HUES64 (cell line): ENCODE data around the gene SPACDR.

Source experiments
- H3K27ac ChIP-seq: 2 replicates; pipeline ENCODE4 v1.7.0; 2013; ENCODE audit warnings: low read depth, low read length, inconsistent platforms
- H3K27me3 ChIP-seq: 2 replicates; pipeline ENCODE4 v1.6.1; 2013; ENCODE audit warnings: mild to moderate bottlenecking, low read length; ENCODE audit not compliant: insufficient read depth
- H3K36me3 ChIP-seq: 2 replicates; pipeline ENCODE4 v1.6.1; 2013; ENCODE audit warnings: mild to moderate bottlenecking, low read length; ENCODE audit not compliant: insufficient read depth
- H3K4me1 ChIP-seq: 2 replicates; pipeline ENCODE4 v1.6.1; 2013; ENCODE audit warnings: mild to moderate bottlenecking, low read length, moderate library complexity; ENCODE audit not compliant: insufficient read depth
- H3K4me3 ChIP-seq: 2 replicates; pipeline ENCODE4 v1.5.1; 2013; ENCODE audit warnings: mild to moderate bottlenecking, low read length, moderate library complexity
- H3K9ac ChIP-seq: 2 replicates; pipeline ENCODE4 v1.6.1; 2013; ENCODE audit warnings: mild to moderate bottlenecking, low read depth, low read length
- H3K9me3 ChIP-seq: 2 replicates; pipeline ENCODE4 v1.6.1; 2013; ENCODE audit warnings: low read depth, low read length; ENCODE audit not compliant: insufficient read depth
- WGBS: fragments of 150-250, 120-280 bp; methylation state at CpG from one replicate; pipeline ENCODE4 v1.1.7; 2013; ENCODE audit warnings: missing lambda C conversion rate; 5-methylcytosine and 5-hydroxymethylcytosine counted together

SPACDR gene

GRCh38 chr7:100483722-100484672 lies 19.9 kb upstream of the SPACDR start, which contains the start of gene NYAP1:
TSS of gene NYAP1 (plus strand) at chr7:100483927. CDS start at chr7:100485312, 1,385 bp downstream.
- no peak within 1 kb of the TSS for H3K27ac ChIP-seq
- H3K27me3 ChIP-seq = no peaks in the 10 kb centered on the region
- peak within 1 kb of the TSS; percentile 61 for H3K9ac ChIP-seq
- 24% methylated on average over 20 of the region's 45 CpGs for WGBS
- H3K4me1 ChIP-seq = peaks cover 12% of the 10 kb centered on the region; the same call in 1 of the 2 replicates
- H3K36me3 ChIP-seq = 0 out of 2 replicates have a peak, but pooled peaks cover 2% of the 10 kb centered on the region
- peak within 1 kb of the TSS; percentile 76 for H3K4me3 ChIP-seq
- H3K9me3 ChIP-seq = no peaks in the 10 kb centered on the region

- 0 out of 2 replicates have a peak, but pooled peaks cover 2% of the 10 kb centered on the region for H3K36me3 ChIP-seq
- H3K4me3 ChIP-seq = peak overlapping the region; percentile 76
- H3K9me3 ChIP-seq = no peaks in the 10 kb centered on the region
- H3K27me3 ChIP-seq = no peaks in the 10 kb centered on the region
- no peak overlapping the region for H3K27ac ChIP-seq
- H3K9ac ChIP-seq = peak overlapping the region; percentile 61
- 1% methylated on average over 79 of the region's 79 CpGs for WGBS
- H3K4me1 ChIP-seq = peaks cover 12% of the 10 kb centered on the region; the same call in 1 of the 2 replicates
Observed at GRCh38 chr7:100483090-100483721, 19.1 kb upstream of the SPACDR start.

- Histone ChIP-seq H3K9me3 (no peaks in the 10 kb centered on the region), H3K27me3 (no peaks in the 10 kb centered on the region), H3K27ac (no peak overlapping the region), H3K9ac (peak overlapping the region; percentile 58), H3K4me3 (peak overlapping the region; percentile 76), H3K4me1 (peaks cover 12% of the 10 kb centered on the region; the same call in 1 of the 2 replicates), H3K36me3 (no peaks in the 10 kb centered on the region)
- WGBS = 54% methylated on average over 14 of the region's 14 CpGs
Observed at GRCh38 chr7:100482728-100483089, 18.6 kb upstream of the SPACDR start.

GRCh38 chr7:100481466-100481865 lies 17.4 kb upstream of the SPACDR start:
- H3K36me3 ChIP-seq = no peaks in the 10 kb centered on the region
- WGBS = 86% methylated on average over 1 of the region's 1 CpG
- H3K27ac ChIP-seq = no peak overlapping the region
- peaks cover 12% of the 10 kb centered on the region; the same call in 1 of the 2 replicates for H3K4me1 ChIP-seq
- no peak overlapping the region for H3K9ac ChIP-seq
- no peak overlapping the region for H3K4me3 ChIP-seq
- no peaks in the 10 kb centered on the region for H3K9me3 ChIP-seq
- H3K27me3 ChIP-seq = no peaks in the 10 kb centered on the region

GRCh38 chr7:100478958-100479660 lies 15.0 kb upstream of the SPACDR start, which contains the start of gene TSC22D4:
TSS of gene TSC22D4 (minus strand) at chr7:100479214. CDS start at chr7:100478038, 1,176 bp downstream.
- under 1% methylated on average over 27 of the region's 27 CpGs for WGBS
- peak within 1 kb of the TSS; percentile 72; the same call in 1 of the 2 replicates for H3K27ac ChIP-seq

GRCh38 chr7:100477871-100478267 lies 13.8 kb upstream of the SPACDR start:
- 39% methylated on average over 16 of the region's 16 CpGs for WGBS
- Histone ChIP-seq H3K4me3 (peak overlapping the region; percentile 99), H3K36me3 (no peaks in the 10 kb centered on the region), H3K27me3 (no peaks in the 10 kb centered on the region), H3K9ac (no peak overlapping the region), H3K27ac (no peak overlapping the region), H3K4me1 (peaks cover 6% of the 10 kb centered on the region; the same call in 1 of the 2 replicates), H3K9me3 (no peaks in the 10 kb centered on the region)

More at GRCh38 chr7:100478958-100479660, 15.0 kb upstream of the SPACDR start, which contains the start of gene TSC22D4:
- H3K4me1 ChIP-seq = peaks cover 2% of the 10 kb centered on the region; the same call in 1 of the 2 replicates
- H3K4me3 ChIP-seq = peak within 1 kb of the TSS; percentile 99
- H3K36me3 ChIP-seq = no peaks in the 10 kb centered on the region
- no peaks in the 10 kb centered on the region for H3K9me3 ChIP-seq
- peak within 1 kb of the TSS; percentile 57 for H3K9ac ChIP-seq
- H3K27me3 ChIP-seq = no peaks in the 10 kb centered on the region

GRCh38 chr7:100476903-100477870 lies 13.1 kb upstream of the SPACDR start:
- H3K4me1 ChIP-seq = peaks cover 9% of the 10 kb centered on the region; the same call in 1 of the 2 replicates
- H3K27ac ChIP-seq = no peak overlapping the region
- no peak overlapping the region for H3K9ac ChIP-seq
- H3K27me3 ChIP-seq = no peaks in the 10 kb centered on the region
- H3K9me3 ChIP-seq = no peaks in the 10 kb centered on the region
- 72% methylated on average over 30 of the region's 30 CpGs for WGBS
- H3K4me3 ChIP-seq = no peak overlapping the region; the same call in 1 of the 2 replicates
- no peaks in the 10 kb centered on the region for H3K36me3 ChIP-seq

GRCh38 chr7:100476101-100476780 lies 12.2 kb upstream of the SPACDR start:
- Histone ChIP-seq H3K27ac (no peak overlapping the region), H3K4me3 (no peak overlapping the region), H3K4me1 (peaks cover 9% of the 10 kb centered on the region; the same call in 1 of the 2 replicates), H3K27me3 (no peaks in the 10 kb centered on the region), H3K9ac (no peak overlapping the region), H3K36me3 (no peaks in the 10 kb centered on the region), H3K9me3 (no peaks in the 10 kb centered on the region)
- WGBS = 55% methylated on average over 6 of the region's 6 CpGs

GRCh38 chr7:100475549-100475948 lies 11.5 kb upstream of the SPACDR start:
- no peak overlapping the region for H3K27ac ChIP-seq
- peaks cover 9% of the 10 kb centered on the region; the same call in 1 of the 2 replicates for H3K4me1 ChIP-seq
- no peaks in the 10 kb centered on the region for H3K9me3 ChIP-seq
- H3K9ac ChIP-seq = no peak overlapping the region
- H3K36me3 ChIP-seq = no peaks in the 10 kb centered on the region
- no peak overlapping the region for H3K4me3 ChIP-seq
- no peaks in the 10 kb centered on the region for H3K27me3 ChIP-seq
- 30% methylated on average over 6 of the region's 9 CpGs for WGBS
